Caco-2 (cell line): ENCODE results near the gene CALCOCO1. TPM values are rescaled to one million over a fixed set of nuclear protein-coding genes. Genes with fewer than 3 reads are reported as not detected.
A peak's percentile ranks its signal among the peaks of the same experiment; 100 is the strongest.

Experiments used
- BruUV-seq: library from RNA; stranded (reverse); fragments of 400-500 nt; replicated peaks from 2 replicates; lab custom pipeline; 2021; lab: Mats Ljungman, UMichigan
- CTCF ChIA-PET: fragments of 300-600 bp; sonication (Branson Sonifier 250); formaldehyde crosslinking; loops from one replicate; lab custom pipeline; 2022; ENCODE audit warnings: antibody characterized with exemption; lab: Charles Lee
- POLR2A ChIA-PET: fragments of 300-600 bp; sonication (Branson Sonifier 250); formaldehyde crosslinking; loops from one replicate; lab custom pipeline; 2022; ENCODE audit warnings: antibody characterized with exemption; lab: Charles Lee
- DNase-seq, 2 experiments: peaks; one replicate each; pipeline versions ENCODE4 v3.0.0 to v3.0.0-alpha.2; 2020 to 2022
- H3K27me3 ChIP-seq: replicated peaks from 2 replicates; pipeline ENCODE4 v1.6.0; 2011; ENCODE audit warnings: low read length; ENCODE audit not compliant: control insufficient read depth, insufficient read depth
- H3K36me3 ChIP-seq: 2 replicates; pipeline ENCODE4 v1.5.1; 2011; ENCODE audit warnings: low read length; ENCODE audit not compliant: control insufficient read depth, insufficient read depth
- H3K4me1 ChIP-seq: fragments of 250-450 bp; sonication (Bioruptor Pico); 2 replicates; pipeline ENCODE4 v1.5.1; 2020; ENCODE audit warnings: mild to moderate bottlenecking
- H3K4me3 ChIP-seq: 2 replicates; pipeline ENCODE4 v1.5.1; 2011; ENCODE audit warnings: low read depth, mild to moderate bottlenecking, control low read depth, low read length
- H3K9me3 ChIP-seq: fragments of 250-450 bp; sonication (Bioruptor Pico); 2 replicates; pipeline ENCODE4 v1.5.1; 2020; ENCODE audit warnings: mild to moderate bottlenecking, moderate library complexity
- H3K27ac Mint-ChIP-seq: one replicate; pipeline ENCODE4 v1.8.0; 2022; ENCODE audit warnings: mixed read lengths; ENCODE audit not compliant: unreplicated experiment
- H3K27me3 Mint-ChIP-seq: one replicate; pipeline ENCODE4 v1.8.0; 2022; ENCODE audit warnings: mixed read lengths; ENCODE audit not compliant: insufficient read depth, unreplicated experiment
- H3K36me3 Mint-ChIP-seq: one replicate; pipeline ENCODE4 v1.8.0; 2022; ENCODE audit warnings: mild to moderate bottlenecking, mixed read lengths; ENCODE audit not compliant: insufficient read depth, unreplicated experiment
- H3K4me1 Mint-ChIP-seq: one replicate; pipeline ENCODE4 v1.8.0; 2022; ENCODE audit warnings: low read depth, mixed read lengths; ENCODE audit not compliant: unreplicated experiment
- H3K4me3 Mint-ChIP-seq: one replicate; pipeline ENCODE4 v1.8.0; 2022; ENCODE audit warnings: mild to moderate bottlenecking, moderate library complexity, mixed read lengths; ENCODE audit not compliant: unreplicated experiment
- H3K9me3 Mint-ChIP-seq: one replicate; pipeline ENCODE4 v1.8.0; 2022; ENCODE audit warnings: mixed read lengths; ENCODE audit not compliant: unreplicated experiment
- intact Hi-C: fragments of 100-400 bp; cut with micrococcal nuclease; formaldehyde crosslinking; loops from one replicate; pipeline ENCODE4 v1.10.0; 2022; ENCODE audit not compliant: unreplicated experiment
- total RNA-seq: library from RNA; stranded (reverse); gene quantifications from 2 replicates; pipeline ENCODE4 v1.2.3, GENCODE V29; 2022
- TF ChIP-seq, protein P1 (sequence below), 2 experiments: fragments of 200-600 bp in 1 of 2; IDR thresholded peaks; 1 replicate in 1 of 2; 2 replicates in 1 of 2; pipeline versions ENCODE4 v1.5.1 to v1.8.0; 2011 to 2022; ENCODE audit warnings: antibody characterized with exemption in 1 of 2, control low read depth in 1 of 2, inconsistent platforms in 1 of 2, low read depth in 1 of 2, low read length in 1 of 2, mild to moderate bottlenecking in 1 of 2, moderate library complexity in 1 of 2; ENCODE audit not compliant: insufficient read depth in 1 of 2, severe bottlenecking in 1 of 2, unreplicated experiment in 1 of 2

The CALCOCO1 gene
- total RNA-seq, 1 experiment from 2014 or later: 19.3 TPM

DNA sequence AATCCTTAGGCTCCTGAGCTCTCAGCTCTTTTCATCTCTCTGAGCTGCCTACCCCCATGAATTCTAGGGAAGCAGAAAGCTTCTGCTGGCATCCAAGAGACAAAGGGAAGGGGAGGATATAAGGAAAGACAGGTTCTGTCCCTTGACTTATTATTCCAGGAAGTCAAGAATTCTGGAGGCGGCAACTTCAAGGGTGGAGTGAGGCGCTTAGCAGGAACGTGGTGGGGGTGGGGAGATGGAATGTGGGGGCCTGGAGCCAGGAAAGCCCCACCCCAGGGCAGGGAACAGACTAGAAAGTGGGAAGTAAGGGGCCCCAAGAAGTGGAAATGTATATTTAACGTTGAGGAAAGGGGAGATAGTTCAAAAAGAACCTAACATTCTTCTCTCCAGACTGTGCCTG lies 1.4 kb downstream of the CALCOCO1 start:
- Histone ChIP-seq H3K9me3 (no peaks in the 10 kb centered on the region), H3K36me3 (no peaks in the 10 kb centered on the region; the same call in 1 of the 2 replicates), H3K27me3 (no peaks in the 10 kb centered on the region), H3K4me1 (peaks cover 20% of the 10 kb centered on the region), H3K4me3 (0 out of 2 replicates have a peak overlapping the region, but pooled peaks have one; percentile 3)
- TF ChIP-seq, protein P1, sequence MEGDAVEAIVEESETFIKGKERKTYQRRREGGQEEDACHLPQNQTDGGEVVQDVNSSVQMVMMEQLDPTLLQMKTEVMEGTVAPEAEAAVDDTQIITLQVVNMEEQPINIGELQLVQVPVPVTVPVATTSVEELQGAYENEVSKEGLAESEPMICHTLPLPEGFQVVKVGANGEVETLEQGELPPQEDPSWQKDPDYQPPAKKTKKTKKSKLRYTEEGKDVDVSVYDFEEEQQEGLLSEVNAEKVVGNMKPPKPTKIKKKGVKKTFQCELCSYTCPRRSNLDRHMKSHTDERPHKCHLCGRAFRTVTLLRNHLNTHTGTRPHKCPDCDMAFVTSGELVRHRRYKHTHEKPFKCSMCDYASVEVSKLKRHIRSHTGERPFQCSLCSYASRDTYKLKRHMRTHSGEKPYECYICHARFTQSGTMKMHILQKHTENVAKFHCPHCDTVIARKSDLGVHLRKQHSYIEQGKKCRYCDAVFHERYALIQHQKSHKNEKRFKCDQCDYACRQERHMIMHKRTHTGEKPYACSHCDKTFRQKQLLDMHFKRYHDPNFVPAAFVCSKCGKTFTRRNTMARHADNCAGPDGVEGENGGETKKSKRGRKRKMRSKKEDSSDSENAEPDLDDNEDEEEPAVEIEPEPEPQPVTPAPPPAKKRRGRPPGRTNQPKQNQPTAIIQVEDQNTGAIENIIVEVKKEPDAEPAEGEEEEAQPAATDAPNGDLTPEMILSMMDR (IDR thresholded peaks at IDR 0.05; ENCODE audit: insufficient read depth in 1 of 2, low read depth in 1 of 2, low read length in 1 of 2, severe bottlenecking in 1 of 2, unreplicated experiment in 1 of 2): no peak
- ChIA-PET CTCF (interaction anchor here (1.2 kb wide), 1 partner anchor 18 kb away, joined by 4 read pairs; no protein-coding TSS in a partner anchor), POLR2A (interaction anchor here (0.7 kb wide), 1 partner anchor 647 kb away, joined by 3 read pairs; the partner anchor contains the start of gene SPRYD3)
- Mint-ChIP-seq H3K9me3 (no peaks in the 10 kb centered on the region), H3K4me1 (peaks cover 11% of the 10 kb centered on the region), H3K4me3 (peak overlapping the region; percentile 94), H3K27me3 (no peaks in the 10 kb centered on the region), H3K36me3 (peaks cover 24% of the 10 kb centered on the region), H3K27ac (peak overlapping the region; percentile 99)
- BruUV-seq: no TSS peak
- DNase-seq: peak; percentile 42 to 63
- intact Hi-C loops: no loop called here

DNA sequence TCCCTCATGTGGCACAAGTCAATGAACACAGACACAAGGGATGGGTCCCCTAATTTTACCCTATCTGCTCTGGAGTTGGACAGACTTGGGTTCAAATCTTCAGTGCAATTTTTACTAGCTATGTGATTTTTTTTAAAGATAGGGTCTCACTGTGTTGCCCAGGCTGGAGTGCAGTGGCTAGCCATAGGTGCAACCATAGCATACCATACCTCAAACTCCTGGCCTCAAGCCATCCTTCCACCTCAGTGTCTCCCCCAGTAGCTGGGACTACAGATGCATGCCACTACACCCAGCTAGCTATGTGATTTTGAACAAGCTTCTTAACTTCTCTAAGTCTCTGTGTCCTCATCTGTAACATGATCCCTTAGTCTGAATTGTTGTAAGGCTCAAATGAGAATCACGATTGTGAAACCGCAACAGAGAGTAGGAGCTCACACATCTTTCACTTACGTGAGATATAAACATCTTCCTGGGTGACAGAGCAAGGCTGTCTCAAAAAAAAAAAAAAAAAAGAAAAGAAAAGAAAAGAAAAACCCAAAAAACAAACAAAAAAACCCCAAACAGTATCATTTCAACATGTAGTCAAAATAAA lies 4.7 kb downstream of the CALCOCO1 start:
- intact Hi-C loops: no loop called here
- Mint-ChIP-seq H3K27ac (no peak overlapping the region), H3K4me3 (no peak overlapping the region), H3K4me1 (peaks cover 11% of the 10 kb centered on the region), H3K36me3 (peaks cover 31% of the 10 kb centered on the region), H3K9me3 (no peaks in the 10 kb centered on the region), H3K27me3 (no peaks in the 10 kb centered on the region)
- POLR2A ChIA-PET: no interaction called here
- CTCF ChIA-PET: interaction anchor here (0.7 kb wide), 1 partner anchor 295 kb away, joined by 3 read pairs; no protein-coding TSS in a partner anchor
- DNase-seq: no peak
- H3K27me3 ChIP-seq: no peaks in the 10 kb centered on the region
- peaks cover 20% of the 10 kb centered on the region for H3K4me1 ChIP-seq
- TF ChIP-seq, protein P1 (IDR thresholded peaks at IDR 0.05; ENCODE audit: insufficient read depth in 1 of 2, low read depth in 1 of 2, low read length in 1 of 2, severe bottlenecking in 1 of 2, unreplicated experiment in 1 of 2): no peak
- H3K9me3 ChIP-seq: no peaks in the 10 kb centered on the region
- no TSS peak for BruUV-seq
- H3K36me3 ChIP-seq: no peaks in the 10 kb centered on the region; the same call in 1 of the 2 replicates
- H3K4me3 ChIP-seq: no peak overlapping the region

- no TSS peak for BruUV-seq
- intact Hi-C loops: no loop called here
- H3K27me3 Mint-ChIP-seq: no peaks in the 10 kb centered on the region
- no peaks in the 10 kb centered on the region for H3K27me3 ChIP-seq
- ChIA-PET POLR2A (no interaction called here), CTCF (interaction anchor here (0.8 kb wide), 1 partner anchor 25 kb away, joined by 3 read pairs; no protein-coding TSS in a partner anchor)
- H3K4me3 ChIP-seq: no peak overlapping the region
- peaks cover 24% of the 10 kb centered on the region for H3K36me3 Mint-ChIP-seq
- H3K4me1 ChIP-seq: peaks cover 15% of the 10 kb centered on the region
- H3K36me3 ChIP-seq: no peaks in the 10 kb centered on the region; the same call in 1 of the 2 replicates
- no peaks in the 10 kb centered on the region for H3K9me3 ChIP-seq
- no peak for DNase-seq
- TF ChIP-seq, protein P1 (IDR thresholded peaks at IDR 0.05; ENCODE audit: insufficient read depth in 1 of 2, low read depth in 1 of 2, low read length in 1 of 2, severe bottlenecking in 1 of 2, unreplicated experiment in 1 of 2): no peak
- H3K9me3 Mint-ChIP-seq: no peaks in the 10 kb centered on the region
- peaks cover 9% of the 10 kb centered on the region for H3K4me1 Mint-ChIP-seq
- H3K27ac Mint-ChIP-seq: no peak overlapping the region
- no peak overlapping the region for H3K4me3 Mint-ChIP-seq
Measured at GRCh38 chr12:53720946-53721345, 6.3 kb downstream of the CALCOCO1 start.
